ENCODE data around the gene SEZ6L.

DNA sequence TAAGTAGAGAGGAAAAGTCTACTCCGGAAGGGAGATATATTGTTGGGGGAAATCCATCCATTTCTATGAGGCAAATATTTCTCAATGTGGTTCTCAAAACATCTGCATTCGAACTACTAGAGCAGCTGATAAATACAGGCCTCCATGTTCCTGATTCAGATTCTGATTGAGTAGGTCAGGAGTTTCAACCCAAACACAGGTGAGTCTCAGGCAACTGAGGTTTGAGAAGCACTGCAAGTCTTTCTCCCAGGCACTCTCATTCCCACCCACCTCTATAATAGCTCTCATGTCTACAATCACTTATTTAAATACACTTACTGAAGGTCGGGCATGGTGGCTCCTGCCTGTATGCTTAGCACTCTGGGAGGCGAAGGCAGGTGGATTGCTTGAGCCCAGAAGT lies 245.1 kb downstream of the SEZ6L start:
- TF ChIP-seq, protein P1, sequence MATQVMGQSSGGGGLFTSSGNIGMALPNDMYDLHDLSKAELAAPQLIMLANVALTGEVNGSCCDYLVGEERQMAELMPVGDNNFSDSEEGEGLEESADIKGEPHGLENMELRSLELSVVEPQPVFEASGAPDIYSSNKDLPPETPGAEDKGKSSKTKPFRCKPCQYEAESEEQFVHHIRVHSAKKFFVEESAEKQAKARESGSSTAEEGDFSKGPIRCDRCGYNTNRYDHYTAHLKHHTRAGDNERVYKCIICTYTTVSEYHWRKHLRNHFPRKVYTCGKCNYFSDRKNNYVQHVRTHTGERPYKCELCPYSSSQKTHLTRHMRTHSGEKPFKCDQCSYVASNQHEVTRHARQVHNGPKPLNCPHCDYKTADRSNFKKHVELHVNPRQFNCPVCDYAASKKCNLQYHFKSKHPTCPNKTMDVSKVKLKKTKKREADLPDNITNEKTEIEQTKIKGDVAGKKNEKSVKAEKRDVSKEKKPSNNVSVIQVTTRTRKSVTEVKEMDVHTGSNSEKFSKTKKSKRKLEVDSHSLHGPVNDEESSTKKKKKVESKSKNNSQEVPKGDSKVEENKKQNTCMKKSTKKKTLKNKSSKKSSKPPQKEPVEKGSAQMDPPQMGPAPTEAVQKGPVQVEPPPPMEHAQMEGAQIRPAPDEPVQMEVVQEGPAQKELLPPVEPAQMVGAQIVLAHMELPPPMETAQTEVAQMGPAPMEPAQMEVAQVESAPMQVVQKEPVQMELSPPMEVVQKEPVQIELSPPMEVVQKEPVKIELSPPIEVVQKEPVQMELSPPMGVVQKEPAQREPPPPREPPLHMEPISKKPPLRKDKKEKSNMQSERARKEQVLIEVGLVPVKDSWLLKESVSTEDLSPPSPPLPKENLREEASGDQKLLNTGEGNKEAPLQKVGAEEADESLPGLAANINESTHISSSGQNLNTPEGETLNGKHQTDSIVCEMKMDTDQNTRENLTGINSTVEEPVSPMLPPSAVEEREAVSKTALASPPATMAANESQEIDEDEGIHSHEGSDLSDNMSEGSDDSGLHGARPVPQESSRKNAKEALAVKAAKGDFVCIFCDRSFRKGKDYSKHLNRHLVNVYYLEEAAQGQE (IDR thresholded peaks at IDR 0.05; ENCODE audit: insufficient replicate concordance, low read depth) = no peak
- no peak for TF ChIP-seq CTCF (IDR thresholded peaks at IDR 0.05; ENCODE audit: insufficient read depth, low read length)
- no peak for TF ChIP-seq POLR2AphosphoS5 (IDR thresholded peaks at IDR 0.05; ENCODE audit: low read depth)
- no peak for TF ChIP-seq GABPA (IDR thresholded peaks at IDR 0.05; ENCODE audit: low read depth)
- TF ChIP-seq SPI1 (IDR thresholded peaks at IDR 0.05; ENCODE audit: borderline replicate concordance, low read depth) = no peak
